DOHH2 (cell line): ENCODE results near the gene SUSD4.

Source experiments
- H3F3A ChIP-seq: fragments of 200-600 bp; sonication (generic), shearing (Covaris generic); 2 replicates; pipeline ENCODE4 v1.6.0; 2016; ENCODE audit warnings: antibody characterized with exemption, mild to moderate bottlenecking; ENCODE audit not compliant: control insufficient read depth, insufficient read depth
- H3K27ac ChIP-seq: fragments of 200-600 bp; sonication (generic); 2 replicates; pipeline ENCODE4 v1.5.1; 2014; ENCODE audit warnings: low read depth, mild to moderate bottlenecking, low read length, moderate library complexity
- H3K27me3 ChIP-seq: fragments of 200-600 bp; sonication (generic); 2 replicates; pipeline ENCODE4 v1.6.1; 2014; ENCODE audit warnings: mild to moderate bottlenecking, low read length, mixed read lengths; ENCODE audit not compliant: control insufficient read depth
- H3K36me3 ChIP-seq: fragments of 200-600 bp; sonication (generic); 2 replicates; pipeline ENCODE4 v1.6.1; 2014; ENCODE audit warnings: mild to moderate bottlenecking, low read length, moderate library complexity, mixed read lengths; ENCODE audit not compliant: control insufficient read depth
- H3K4me1 ChIP-seq: fragments of 200-600 bp; sonication (generic); 2 replicates; pipeline ENCODE4 v1.6.1; 2014; ENCODE audit warnings: mild to moderate bottlenecking, low read length, mixed read lengths; ENCODE audit not compliant: control insufficient read depth
- H3K4me2 ChIP-seq: fragments of 200-600 bp; sonication (generic); 2 replicates; pipeline ENCODE4 v1.6.0; 2014; ENCODE audit warnings: mild to moderate bottlenecking, low read length, moderate library complexity
- H3K4me3 ChIP-seq: fragments of 200-600 bp; sonication (generic); 2 replicates; pipeline ENCODE4 v1.5.1; 2014; ENCODE audit warnings: mild to moderate bottlenecking, low read length, mixed read lengths
- H3K79me2 ChIP-seq: fragments of 200-600 bp; sonication (generic); 2 replicates; pipeline ENCODE4 v1.6.1; 2014; ENCODE audit warnings: mild to moderate bottlenecking, low read length, mixed read lengths; ENCODE audit not compliant: control insufficient read depth
- H3K9me2 ChIP-seq: fragments of 200-600 bp; sonication (generic); replicated peaks from 2 replicates; pipeline ENCODE4 v1.6.1; 2014; ENCODE audit warnings: mild to moderate bottlenecking, low read length, mixed read lengths; ENCODE audit not compliant: control insufficient read depth
- H3K9me3 ChIP-seq: fragments of 200-600 bp; sonication (generic); 2 replicates; pipeline ENCODE4 v1.6.1; 2014; ENCODE audit warnings: antibody characterized with exemption, low read length, mixed read lengths; ENCODE audit not compliant: control insufficient read depth, insufficient read depth
- H4K20me1 ChIP-seq: fragments of 200-600 bp; sonication (generic); 2 replicates; pipeline ENCODE4 v1.6.0; 2014; ENCODE audit warnings: low read depth, mild to moderate bottlenecking, antibody characterized with exemption, low read length, moderate library complexity; ENCODE audit not compliant: control insufficient read depth, insufficient read depth
- CTCF ChIP-seq: fragments of 200-600 bp; sonication (generic); IDR thresholded peaks from one replicate; pipeline ENCODE4 v1.5.1; 2014; ENCODE audit warnings: antibody characterized with exemption, mild to moderate bottlenecking, low read depth, low read length; ENCODE audit not compliant: poor library complexity, severe bottlenecking
- EZH2phosphoT487 ChIP-seq: fragments of 200-600 bp; sonication (generic); IDR thresholded peaks from 2 replicates; pipeline ENCODE4 v1.6.1; 2017; ENCODE audit warnings: borderline replicate concordance, mild to moderate bottlenecking, antibody characterized with exemption, low read length, moderate library complexity, mixed read lengths

Gene SUSD4

GRCh38 chr1:223276029-223276428, 87.9 kb downstream of the SUSD4 start:
- no peaks in the 10 kb centered on the region for H3K9me2 ChIP-seq
- no peaks in the 10 kb centered on the region for H3K27me3 ChIP-seq
- no peaks in the 10 kb centered on the region for H4K20me1 ChIP-seq
- no peak overlapping the region for H3K27ac ChIP-seq
- H3K4me1 ChIP-seq = no peaks in the 10 kb centered on the region
- H3K9me3 ChIP-seq = no peaks in the 10 kb centered on the region
- H3K79me2 ChIP-seq = no peaks in the 10 kb centered on the region
- no peaks in the 10 kb centered on the region for H3F3A ChIP-seq
- TF ChIP-seq EZH2phosphoT487 = no peak
- no peak for TF ChIP-seq CTCF
- H3K36me3 ChIP-seq = no peaks in the 10 kb centered on the region
- no peak overlapping the region for H3K4me3 ChIP-seq
- no peak overlapping the region for H3K4me2 ChIP-seq

DNA sequence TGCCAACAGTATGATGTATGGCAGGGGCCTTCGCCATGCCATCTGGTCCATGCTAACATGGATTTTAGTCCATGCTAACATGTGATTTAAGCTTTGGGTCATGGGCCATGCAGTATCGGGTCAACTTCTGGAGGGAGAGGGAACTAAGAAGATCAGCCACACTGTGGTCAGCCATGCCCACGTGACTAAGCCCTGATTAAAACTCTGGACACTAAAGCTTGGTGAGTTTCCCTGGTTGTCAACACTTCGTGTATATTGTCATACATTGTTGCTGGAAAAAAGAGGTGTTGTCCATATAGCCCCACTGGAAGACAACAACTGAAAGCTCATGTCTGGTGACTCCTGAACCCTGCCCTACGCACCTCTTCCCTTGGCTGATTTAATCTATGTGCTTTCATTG, 90.5 kb downstream of the SUSD4 start:
- Histone ChIP-seq H3K4me2 (no peak overlapping the region), H3K27me3 (no peaks in the 10 kb centered on the region), H3K4me1 (no peaks in the 10 kb centered on the region), H3K4me3 (no peak overlapping the region), H3K9me3 (no peaks in the 10 kb centered on the region), H3K36me3 (no peaks in the 10 kb centered on the region), H3F3A (no peaks in the 10 kb centered on the region), H4K20me1 (no peaks in the 10 kb centered on the region), H3K9me2 (no peaks in the 10 kb centered on the region), H3K27ac (no peak overlapping the region), H3K79me2 (no peaks in the 10 kb centered on the region)
- TF ChIP-seq CTCF = no peak
- TF ChIP-seq EZH2phosphoT487 = no peak

- H3K79me2 ChIP-seq = no peaks in the 10 kb centered on the region
- no peaks in the 10 kb centered on the region for H3K4me1 ChIP-seq
- no peaks in the 10 kb centered on the region for H3F3A ChIP-seq
- no peak overlapping the region for H3K27ac ChIP-seq
- no peak for TF ChIP-seq CTCF
- TF ChIP-seq EZH2phosphoT487 = no peak
- H4K20me1 ChIP-seq = no peaks in the 10 kb centered on the region
- H3K36me3 ChIP-seq = no peaks in the 10 kb centered on the region
- no peak overlapping the region for H3K4me3 ChIP-seq
- no peaks in the 10 kb centered on the region for H3K27me3 ChIP-seq
- H3K4me2 ChIP-seq = no peak overlapping the region
- H3K9me3 ChIP-seq = no peaks in the 10 kb centered on the region
- no peaks in the 10 kb centered on the region for H3K9me2 ChIP-seq
Observed at GRCh38 chr1:223271085-223271781, 92.7 kb downstream of the SUSD4 start.
